Neuronal stem cell (in vitro differentiated cells): ENCODE data around the gene VWA8.

Source experiments
- DNase-seq: peaks from one replicate; pipeline ENCODE4 v3.0.0-alpha.2; 2013; ENCODE audit warnings: low spot score
- H2AFZ ChIP-seq: one replicate; pipeline ENCODE4 v1.6.1; 2013; ENCODE audit warnings: mild to moderate bottlenecking, low read length, inconsistent platforms
- H2AK5ac ChIP-seq: 2 replicates; pipeline ENCODE4 v1.6.1; 2013; ENCODE audit warnings: low read depth, mild to moderate bottlenecking, inconsistent platforms, low read length, moderate library complexity, mixed read lengths
- H2BK120ac ChIP-seq: 2 replicates; pipeline ENCODE4 v1.6.1; 2013; ENCODE audit warnings: low read depth, mild to moderate bottlenecking, inconsistent platforms, low read length, moderate library complexity, mixed read lengths
- H2BK12ac ChIP-seq: one replicate; pipeline ENCODE4 v1.6.1; 2013; ENCODE audit warnings: low read length, inconsistent platforms
- H2BK15ac ChIP-seq: 2 replicates; pipeline ENCODE4 v1.6.1; 2013; ENCODE audit warnings: mild to moderate bottlenecking, low read length, inconsistent platforms, mixed read lengths
- H2BK5ac ChIP-seq: one replicate; pipeline ENCODE4 v1.6.1; 2013; ENCODE audit warnings: inconsistent platforms, mild to moderate bottlenecking, low read length, moderate library complexity
- H3K14ac ChIP-seq: one replicate; pipeline ENCODE4 v1.6.1; 2013; ENCODE audit warnings: low read length, inconsistent platforms
- H3K18ac ChIP-seq: 2 replicates; pipeline ENCODE4 v1.6.1; 2013; ENCODE audit warnings: low read length, inconsistent platforms
- H3K23ac ChIP-seq: 2 replicates; pipeline ENCODE4 v1.6.1; 2013; ENCODE audit warnings: low read depth, mild to moderate bottlenecking, mixed read lengths, low read length, inconsistent platforms; ENCODE audit not compliant: poor library complexity
- H3K27ac ChIP-seq: replicated peaks from 3 replicates; pipeline ENCODE4 v1.5.1; 2013; ENCODE audit warnings: low read length, inconsistent platforms
- H3K27me3 ChIP-seq, 3 experiments: 2 replicates each; pipeline ENCODE4 v1.6.1; 2013; ENCODE audit warnings: low read length in 3 of 3, mild to moderate bottlenecking in 2 of 3, inconsistent platforms in 1 of 3, low read depth in 1 of 3, mixed read lengths in 1 of 3, moderate library complexity in 1 of 3; ENCODE audit not compliant: control insufficient read depth in 3 of 3, insufficient read depth in 3 of 3
- H3K36me3 ChIP-seq, 2 donors: replicated peaks in 1 of 2; 2 replicates each; pipeline ENCODE4 v1.6.1; 2013; ENCODE audit warnings: low read length in 2 of 2; ENCODE audit not compliant: control insufficient read depth in 2 of 2, insufficient read depth in 2 of 2
- H3K4ac ChIP-seq: 2 replicates; pipeline ENCODE4 v1.6.1; 2013; ENCODE audit warnings: inconsistent platforms, mild to moderate bottlenecking, low read length, moderate library complexity
- H3K4me1 ChIP-seq, 2 donors: 1 replicate in 1 of 2; 2 replicates in 1 of 2; pipeline ENCODE4 v1.6.1; 2013; ENCODE audit warnings: low read length in 2 of 2, low read depth in 1 of 2; ENCODE audit not compliant: control insufficient read depth in 2 of 2, insufficient read depth in 1 of 2
- H3K4me2 ChIP-seq: one replicate; pipeline ENCODE4 v1.6.1; 2013; ENCODE audit warnings: mild to moderate bottlenecking, low read length, inconsistent platforms; ENCODE audit not compliant: insufficient read depth, poor library complexity, severe bottlenecking
- H3K4me3 ChIP-seq, 2 donors: 2 replicates each; pipeline ENCODE4 v1.5.1; 2013; ENCODE audit warnings: low read length in 2 of 2, mild to moderate bottlenecking in 2 of 2, inconsistent platforms in 1 of 2, moderate library complexity in 1 of 2
- H3K79me1 ChIP-seq: one replicate; pipeline ENCODE4 v1.6.1; 2013; ENCODE audit warnings: low read depth, mild to moderate bottlenecking, inconsistent platforms, low read length, moderate library complexity
- H3K9ac ChIP-seq: one replicate; pipeline ENCODE4 v1.6.1; 2013; ENCODE audit warnings: mild to moderate bottlenecking, low read depth, low read length, inconsistent platforms; ENCODE audit not compliant: poor library complexity
- H3K9me3 ChIP-seq, 2 donors: replicated peaks in 1 of 2; 2 replicates each; pipeline versions ENCODE3 to v1.6.1; 2013; ENCODE audit warnings: low read length in 2 of 2, mild to moderate bottlenecking in 2 of 2, inconsistent platforms in 1 of 2, low read depth in 1 of 2, mixed read lengths in 1 of 2, moderate library complexity in 1 of 2; ENCODE audit not compliant: control insufficient read depth in 2 of 2, insufficient read depth in 1 of 2
- H4K8ac ChIP-seq: one replicate; pipeline ENCODE4 v1.6.1; 2013; ENCODE audit warnings: low read depth, mild to moderate bottlenecking, inconsistent platforms, low read length, moderate library complexity
- H4K91ac ChIP-seq: one replicate; pipeline ENCODE4 v1.6.1; 2013; ENCODE audit warnings: low read length, low read depth, mild to moderate bottlenecking, inconsistent platforms; ENCODE audit not compliant: poor library complexity
- WGBS, 2 donors: extraction: QIAGEN DNeasy Blood & Tissue Kit; methylation state at CpG; one replicate each; pipeline ENCODE4 v1.1.7; 2013; ENCODE audit warnings: missing lambda C conversion rate in 2 of 2, mixed read lengths in 1 of 2; ENCODE audit not compliant: insufficient read length in 2 of 2, insufficient replicate concordance in 1 of 2; ENCODE audit errors: extremely low coverage in 2 of 2; 5-methylcytosine and 5-hydroxymethylcytosine counted together

VWA8 gene

GRCh38 chr13:41678249-41678648, 282.7 kb downstream of the VWA8 start:
- H3K79me1 ChIP-seq = no peaks in the 10 kb centered on the region
- no peak for DNase-seq
- H2AFZ ChIP-seq = no peak overlapping the region
- H4K91ac ChIP-seq = no peak overlapping the region
- H3K9ac ChIP-seq = no peak overlapping the region
- no peak overlapping the region for H2BK5ac ChIP-seq
- H2AK5ac ChIP-seq = no peak overlapping the region
- H3K9me3 ChIP-seq = peaks cover 0 to under 1% of the 10 kb centered on the region in 2 donors
- H3K36me3 ChIP-seq = peaks cover 0 to under 1% of the 10 kb centered on the region in 2 donors
- H3K27me3 ChIP-seq = no peaks in the 10 kb centered on the region
- no peak overlapping the region for H3K14ac ChIP-seq
- H2BK120ac ChIP-seq = no peak overlapping the region
- H3K23ac ChIP-seq = no peak overlapping the region
- H3K4me3 ChIP-seq = no peak overlapping the region
- H3K4me2 ChIP-seq = no peak overlapping the region
- WGBS, 2 donors = no CpG with 5 or more reads among the region's 3 CpGs
- H4K8ac ChIP-seq = no peak overlapping the region
- no peak overlapping the region for H3K18ac ChIP-seq
- H3K4me1 ChIP-seq = peaks cover 0 to 3% of the 10 kb centered on the region in 2 donors
- H3K4ac ChIP-seq = no peak overlapping the region
- H2BK12ac ChIP-seq = no peak overlapping the region
- H3K27ac ChIP-seq = no peak overlapping the region
- no peak overlapping the region for H2BK15ac ChIP-seq

GRCh38 chr13:41675306-41675705, 285.6 kb downstream of the VWA8 start:
- Histone ChIP-seq H2BK15ac (no peak overlapping the region), H3K9ac (no peak overlapping the region), H3K4me1 (no peaks in the 10 kb centered on the region), H2AK5ac (no peak overlapping the region), H3K4ac (no peak overlapping the region), H3K18ac (no peak overlapping the region), H2BK12ac (no peak overlapping the region), H4K91ac (no peak overlapping the region), H3K14ac (no peak overlapping the region), H3K9me3 (no peaks in the 10 kb centered on the region), H3K4me2 (no peak overlapping the region), H2BK120ac (no peak overlapping the region), H2AFZ (no peak overlapping the region), H3K36me3 (peaks cover 0 to 6% of the 10 kb centered on the region in 2 donors), H2BK5ac (no peak overlapping the region), H3K79me1 (no peaks in the 10 kb centered on the region), H3K27me3 (no peaks in the 10 kb centered on the region), H3K27ac (no peak overlapping the region), H4K8ac (no peak overlapping the region), H3K4me3 (no peak overlapping the region), H3K23ac (no peak overlapping the region)
- DNase-seq = no peak
- no CpG with 5 or more reads among the region's 3 CpGs for WGBS, 2 donors

GRCh38 chr13:41674246-41674645, 286.7 kb downstream of the VWA8 start:
- no peak overlapping the region for H2BK120ac ChIP-seq
- H3K14ac ChIP-seq = no peak overlapping the region
- H4K8ac ChIP-seq = no peak overlapping the region
- no peak overlapping the region for H2BK12ac ChIP-seq
- no peak overlapping the region for H2AFZ ChIP-seq
- no peak overlapping the region for H3K9ac ChIP-seq
- no peaks in the 10 kb centered on the region for H3K79me1 ChIP-seq
- no peak overlapping the region for H2AK5ac ChIP-seq
- H3K27me3 ChIP-seq = no peaks in the 10 kb centered on the region
- H3K23ac ChIP-seq = no peak overlapping the region
- H4K91ac ChIP-seq = no peak overlapping the region
- no peak overlapping the region for H2BK5ac ChIP-seq
- no peak overlapping the region for H2BK15ac ChIP-seq
- H3K36me3 ChIP-seq = peaks cover 0 to 11% of the 10 kb centered on the region in 2 donors
- DNase-seq = no peak
- H3K4me3 ChIP-seq = no peak overlapping the region
- no peaks in the 10 kb centered on the region for H3K9me3 ChIP-seq
- H3K18ac ChIP-seq = no peak overlapping the region
- H3K27ac ChIP-seq = no peak overlapping the region
- no peaks in the 10 kb centered on the region for H3K4me1 ChIP-seq
- WGBS, 2 donors = no CpG with 5 or more reads among the region's 2 CpGs
- no peak overlapping the region for H3K4me2 ChIP-seq
- no peak overlapping the region for H3K4ac ChIP-seq

GRCh38 chr13:41673640-41674039, 287.3 kb downstream of the VWA8 start:
- Histone ChIP-seq H3K4me3 (no peak overlapping the region), H2AK5ac (no peak overlapping the region), H3K36me3 (peaks cover 0 to 11% of the 10 kb centered on the region in 2 donors)

More at GRCh38 chr13:41673640-41674039, 287.3 kb downstream of the VWA8 start:
- Histone ChIP-seq H3K4me1 (no peaks in the 10 kb centered on the region), H3K27me3 (no peaks in the 10 kb centered on the region), H3K27ac (no peak overlapping the region), H3K79me1 (no peaks in the 10 kb centered on the region), H2BK120ac (no peak overlapping the region), H3K23ac (no peak overlapping the region), H2BK5ac (no peak overlapping the region), H3K4ac (no peak overlapping the region), H3K4me2 (no peak overlapping the region), H3K9ac (no peak overlapping the region), H3K18ac (no peak overlapping the region), H3K9me3 (no peaks in the 10 kb centered on the region), H4K8ac (no peak overlapping the region), H2AFZ (no peak overlapping the region), H3K14ac (no peak overlapping the region), H2BK12ac (no peak overlapping the region), H2BK15ac (no peak overlapping the region), H4K91ac (no peak overlapping the region)
- no peak for DNase-seq
- no CpG with 5 or more reads among the region's 2 CpGs for WGBS, 2 donors
